Activated T-cell treated with anti-CD3 and anti-CD28 coated beads, Interleukin-2, amount 50 U/mL, for 72 hours (primary cell): Measurements from ENCODE around the gene WBP1L. TPM values are rescaled to one million over a fixed set of nuclear protein-coding genes. Genes with fewer than 3 reads are reported as not detected.
"Not testable (repeated sequence)": the region's sequence is repeated elsewhere in the genome, so short reads cannot be mapped to it uniquely, and the experiment has no call there.

Experiments used
- ATAC-seq, 2 donors: fragments of 150-1000 bp; cut with Tn5 transposase; replicated peaks in 1 of 2; 2 replicates each; pipeline ENCODE4 v1.10.0; 2021; ENCODE audit warnings: moderate library complexity in 2 of 2, mild to moderate bottlenecking in 1 of 2
- DNase-seq, 2 donors: peaks; one replicate each; pipeline ENCODE4 v3.0.0; 2021 to 2022; ENCODE audit warnings: mixed read lengths in 1 of 2
- H3K27ac Mint-ChIP-seq: one replicate; pipeline ENCODE4 v1.8.0; 2022; ENCODE audit warnings: mild to moderate bottlenecking, moderate library complexity, mixed read lengths
- H3K27me3 Mint-ChIP-seq: one replicate; pipeline ENCODE4 v1.8.0; 2022; ENCODE audit warnings: low read depth, mixed read lengths
- H3K36me3 Mint-ChIP-seq, 2 donors: one replicate each; pipeline ENCODE4 v1.8.0; 2022; ENCODE audit warnings: mixed read lengths in 2 of 2, mild to moderate bottlenecking in 1 of 2; ENCODE audit not compliant: insufficient read depth in 2 of 2
- H3K4me1 Mint-ChIP-seq: one replicate; pipeline ENCODE4 v1.8.0; 2022; ENCODE audit warnings: low read depth, mixed read lengths
- H3K4me3 Mint-ChIP-seq, 2 donors: one replicate each; pipeline ENCODE4 v1.8.0; 2022; ENCODE audit warnings: mild to moderate bottlenecking in 2 of 2, mixed read lengths in 2 of 2, moderate library complexity in 2 of 2
- H3K9me3 Mint-ChIP-seq, 2 donors: one replicate each; pipeline ENCODE4 v1.8.0; 2022; ENCODE audit warnings: mixed read lengths in 2 of 2
- total RNA-seq, 2 donors: library from RNA; stranded (reverse); gene quantifications; one replicate each; pipeline ENCODE4 v1.2.3, GENCODE V29; 2022

WBP1L gene
- total RNA-seq, 2 donors from 2014 or later: 19.6 to 20.1 TPM

GRCh38 chr10:102729029-102730026, 14.4 kb upstream of the WBP1L start:
- Mint-ChIP-seq H3K36me3 (peaks cover 3 to 19% of the 10 kb centered on the region in 2 donors), H3K27ac (no peak overlapping the region)

DNA sequence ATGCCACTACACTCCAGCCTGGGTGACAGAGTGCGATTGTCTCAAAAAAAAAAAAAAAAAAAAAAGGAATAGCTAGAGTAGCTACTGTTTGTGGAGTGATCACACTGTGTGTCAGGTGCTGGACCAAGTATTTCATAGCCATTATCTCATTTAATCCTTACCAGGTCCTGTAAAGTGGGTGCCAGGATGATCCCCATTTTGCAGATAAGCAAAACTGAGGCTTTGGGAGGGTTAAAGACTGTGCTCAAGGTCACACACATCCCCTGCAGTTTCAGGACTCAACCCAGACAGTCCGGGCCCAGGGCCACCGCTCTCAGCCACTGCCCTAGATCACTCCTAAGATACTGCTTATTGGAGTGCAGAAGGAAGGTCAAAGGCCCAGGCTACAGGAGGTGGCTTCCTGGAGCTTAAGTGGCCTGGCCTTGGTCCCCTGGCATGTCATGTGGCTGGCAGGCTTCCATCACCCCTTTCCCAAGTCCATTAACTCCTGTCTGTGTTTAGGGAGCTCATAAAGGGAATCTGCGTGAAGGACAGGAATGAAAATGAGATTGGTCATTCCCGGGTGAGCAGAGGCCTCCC, 12.4 kb upstream of the WBP1L start:
- no peaks in the 10 kb centered on the region for H3K27me3 Mint-ChIP-seq
- no peak for DNase-seq
- peaks cover 9% of the 10 kb centered on the region for H3K4me1 Mint-ChIP-seq
- peaks cover 1 to 14% of the 10 kb centered on the region in 2 donors for H3K36me3 Mint-ChIP-seq
- no peak for ATAC-seq
- H3K27ac Mint-ChIP-seq: no peak overlapping the region
- no peaks in the 10 kb centered on the region for H3K9me3 Mint-ChIP-seq
- no peak overlapping the region for H3K4me3 Mint-ChIP-seq

More at GRCh38 chr10:102729029-102730026, 14.4 kb upstream of the WBP1L start:
- Mint-ChIP-seq H3K27me3 (no peaks in the 10 kb centered on the region), H3K4me1 (peaks cover 12% of the 10 kb centered on the region), H3K9me3 (peaks cover 0 to under 1% of the 10 kb centered on the region in 2 donors), H3K4me3 (no peak overlapping the region)
- peak; percentile 61 to 70 for DNase-seq
- peak; percentile 81 to 88 for ATAC-seq

DNA sequence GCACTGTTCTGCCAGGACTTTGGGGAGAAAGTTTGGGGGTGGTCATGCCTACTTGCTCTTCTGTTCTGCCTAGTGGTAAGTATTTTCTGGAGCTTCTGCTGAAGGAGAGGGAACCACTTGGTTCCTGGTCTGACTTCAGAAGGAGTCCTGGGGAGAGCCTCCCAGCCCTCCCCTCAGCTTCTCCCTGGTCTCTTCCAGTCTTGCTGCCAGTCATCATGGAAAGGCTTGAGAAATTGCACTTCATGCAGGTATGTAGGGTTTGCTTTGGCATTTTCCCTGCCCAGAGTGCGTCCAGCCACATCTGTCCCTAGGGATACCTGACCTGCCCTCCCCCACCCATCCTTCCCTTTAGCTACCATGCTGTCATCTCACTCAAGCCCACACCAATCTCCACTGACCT, 11.1 kb upstream of the WBP1L start:
- peaks cover 6% of the 10 kb centered on the region for H3K4me1 Mint-ChIP-seq
- ATAC-seq (no peak), DNase-seq (no peak)
- H3K36me3 Mint-ChIP-seq: peaks cover 1 to 14% of the 10 kb centered on the region in 2 donors
- H3K4me3 Mint-ChIP-seq: no peak overlapping the region
- H3K27ac Mint-ChIP-seq: no peak overlapping the region
- no peaks in the 10 kb centered on the region for H3K27me3 Mint-ChIP-seq
- no peaks in the 10 kb centered on the region for H3K9me3 Mint-ChIP-seq

GRCh38 chr10:102735065-102735562, 8.6 kb upstream of the WBP1L start:
- Mint-ChIP-seq H3K36me3 (peaks cover 0 to 11% of the 10 kb centered on the region in 2 donors), H3K4me3 (no peak overlapping the region), H3K4me1 (no peaks in the 10 kb centered on the region), H3K27me3 (no peaks in the 10 kb centered on the region), H3K9me3 (no peaks in the 10 kb centered on the region), H3K27ac (peak overlapping the region; percentile 35)
- DNase-seq: no peak
- ATAC-seq: no peak

DNA sequence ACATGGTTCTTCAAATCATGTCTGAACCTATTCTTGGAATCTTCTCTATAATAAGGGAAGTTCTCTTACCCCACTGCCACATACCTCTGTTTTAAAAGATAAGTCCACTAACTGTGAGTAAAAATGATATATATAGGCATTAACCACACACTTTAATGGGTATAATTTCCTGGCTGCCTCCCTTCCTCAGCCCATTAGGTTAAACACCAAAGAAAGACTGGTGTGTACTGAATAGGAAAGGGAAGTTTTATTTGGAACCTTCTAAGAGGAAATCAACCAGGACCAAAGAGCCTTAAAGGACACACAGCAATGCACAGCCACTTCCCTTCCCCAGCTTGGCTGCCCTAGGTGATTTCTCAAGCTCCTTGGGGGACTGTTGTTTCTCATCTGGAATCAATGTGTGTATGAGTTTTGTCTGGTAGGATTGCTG, 5.0 kb upstream of the WBP1L start:
- Mint-ChIP-seq H3K27me3 (no peaks in the 10 kb centered on the region), H3K9me3 (peaks cover 5 to 6% of the 10 kb centered on the region in 2 donors), H3K4me1 (peaks cover 11% of the 10 kb centered on the region), H3K4me3 (no peak overlapping the region), H3K36me3 (peaks cover 2 to 3% of the 10 kb centered on the region in 2 donors), H3K27ac (no peak overlapping the region)
- ATAC-seq (no peak), DNase-seq (no peak)

- peaks cover 5 to 6% of the 10 kb centered on the region in 2 donors for H3K9me3 Mint-ChIP-seq
- no peak overlapping the region for H3K27ac Mint-ChIP-seq
- no peaks in the 10 kb centered on the region for H3K27me3 Mint-ChIP-seq
- ATAC-seq (no peak), DNase-seq (no peak)
- peaks cover 22% of the 10 kb centered on the region for H3K4me1 Mint-ChIP-seq
- peaks cover 4 to 6% of the 10 kb centered on the region in 2 donors for H3K36me3 Mint-ChIP-seq
- no peak overlapping the region for H3K4me3 Mint-ChIP-seq
Measured at GRCh38 chr10:102740229-102740628, 3.5 kb upstream of the WBP1L start.

- Mint-ChIP-seq H3K27me3 (no peaks in the 10 kb centered on the region), H3K4me1 (peaks cover 36% of the 10 kb centered on the region), H3K4me3 (no peak overlapping the region), H3K27ac (no peak overlapping the region), H3K36me3 (peaks cover 4 to 6% of the 10 kb centered on the region in 2 donors), H3K9me3 (peaks cover 5 to 6% of the 10 kb centered on the region in 2 donors)
- DNase-seq (no peak), ATAC-seq (no peak)
Measured at GRCh38 chr10:102741726-102742237, 2.0 kb upstream of the WBP1L start.

DNA sequence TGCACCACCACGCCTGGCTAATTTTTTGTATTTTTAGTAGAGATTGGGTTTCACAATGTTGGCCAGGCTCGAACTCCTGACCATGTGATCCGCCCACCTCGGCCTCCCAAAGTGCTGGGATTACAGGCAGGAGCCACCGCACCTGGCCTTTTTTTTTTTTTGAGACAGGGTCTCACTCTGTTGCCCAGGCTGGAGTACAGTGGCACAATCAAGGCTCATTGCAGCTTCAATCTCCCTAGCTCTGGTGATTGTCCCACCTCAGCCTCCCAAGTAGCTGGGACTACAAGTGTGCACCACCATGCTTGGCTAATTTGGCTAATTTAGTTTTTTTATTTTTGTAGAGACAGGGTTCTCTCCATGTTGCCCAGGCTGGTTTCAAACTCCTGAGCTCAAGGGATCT, 1.4 kb upstream of the WBP1L start:
- Mint-ChIP-seq H3K27ac (peak overlapping the region; percentile 32), H3K4me1 (peaks cover 40% of the 10 kb centered on the region)
- not testable (repeated sequence) for ATAC-seq, DNase-seq, H3K36me3 Mint-ChIP-seq, H3K9me3 Mint-ChIP-seq, H3K4me3 Mint-ChIP-seq, H3K27me3 Mint-ChIP-seq

DNA sequence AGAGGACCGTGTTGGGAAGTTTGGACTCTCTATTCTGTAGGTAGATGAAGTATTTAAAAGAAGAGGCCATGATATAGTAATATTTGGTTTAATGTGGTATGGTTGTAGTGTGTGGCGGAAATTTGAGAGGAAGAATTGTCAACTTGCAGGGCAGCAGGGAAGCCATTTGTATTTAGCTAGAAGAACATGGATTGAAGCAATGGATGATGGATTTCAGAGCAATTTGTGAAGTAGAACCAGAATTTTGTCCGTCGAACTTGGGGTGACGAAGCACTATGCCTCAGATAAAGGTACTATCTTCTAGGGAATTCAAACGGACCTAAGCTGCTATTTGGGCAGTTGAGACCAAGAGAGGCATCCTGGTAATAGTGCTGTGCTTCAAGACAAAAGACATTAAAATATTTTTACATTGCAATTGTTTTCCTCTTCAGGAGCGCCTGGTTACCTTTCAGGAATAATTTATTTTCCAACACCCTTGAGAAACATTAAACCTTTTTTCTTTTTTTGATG, 615 bp upstream of the WBP1L start:
- peaks cover 4 to 6% of the 10 kb centered on the region in 2 donors for H3K36me3 Mint-ChIP-seq
- DNase-seq: no peak
- peaks cover 5 to 6% of the 10 kb centered on the region in 2 donors for H3K9me3 Mint-ChIP-seq
- H3K27ac Mint-ChIP-seq: peak overlapping the region; percentile 79
- peak in 1 of 2 donors; percentile 2 for ATAC-seq
- H3K27me3 Mint-ChIP-seq: no peaks in the 10 kb centered on the region
- H3K4me3 Mint-ChIP-seq: peak overlapping the region; percentile 95 to 100
- H3K4me1 Mint-ChIP-seq: peaks cover 44% of the 10 kb centered on the region

DNA sequence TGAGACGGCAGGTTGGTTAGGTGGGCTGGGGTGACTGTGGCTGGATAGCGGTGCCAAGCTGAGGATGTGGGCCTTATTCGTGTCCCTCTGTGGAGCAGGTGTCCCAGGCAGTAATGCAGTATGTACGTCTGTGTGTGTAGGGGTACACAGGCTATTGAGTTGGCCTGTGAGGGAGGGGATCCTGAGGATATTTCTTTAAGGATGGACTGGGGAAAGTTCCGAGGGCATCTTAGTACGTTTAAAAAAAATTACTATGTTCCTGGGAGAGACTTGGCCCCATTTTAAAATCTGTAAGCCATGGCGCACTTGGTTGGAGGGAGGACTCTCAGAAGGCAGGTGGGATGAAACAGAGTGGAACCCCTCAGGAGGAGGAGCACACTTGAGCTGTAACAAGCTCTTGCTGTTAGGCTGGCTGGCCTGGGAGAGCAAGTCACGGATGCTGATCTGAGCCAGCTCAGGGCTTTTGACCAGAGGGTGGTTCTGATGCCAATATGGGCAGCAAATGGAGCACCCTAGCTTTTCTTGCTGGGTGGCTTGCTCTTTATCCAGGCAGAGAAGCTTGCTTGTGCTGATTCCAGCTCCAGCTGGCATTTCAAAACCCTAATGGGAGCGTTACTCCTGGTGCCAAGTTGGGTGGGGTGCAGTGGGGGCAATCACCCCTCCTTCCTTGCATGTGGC, 765 bp downstream of the WBP1L start:
- H3K4me1 Mint-ChIP-seq: peaks cover 52% of the 10 kb centered on the region
- peak overlapping the region; percentile 79 for H3K27ac Mint-ChIP-seq

DNA sequence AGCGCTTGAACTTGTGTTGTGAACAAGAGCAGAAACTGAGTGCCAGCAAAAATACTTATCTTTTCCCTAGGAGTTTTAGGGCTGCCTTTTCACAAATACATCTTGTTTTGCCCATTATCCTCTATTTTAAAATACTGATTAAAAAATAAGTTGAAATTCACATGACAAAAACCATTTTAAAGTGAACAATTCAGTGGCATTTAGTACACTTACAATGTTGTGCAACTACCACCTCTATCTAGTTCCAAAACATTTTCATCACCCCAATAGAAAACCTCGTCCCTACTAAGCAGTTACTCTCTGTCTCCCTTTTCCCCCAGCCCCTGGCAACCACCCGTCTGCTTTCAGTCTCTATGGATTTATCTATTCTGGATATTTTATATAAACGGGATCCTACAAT, 1.4 kb downstream of the WBP1L start:
- no peak for ATAC-seq
- DNase-seq: no peak
- peaks cover 52% of the 10 kb centered on the region for H3K4me1 Mint-ChIP-seq
- H3K27ac Mint-ChIP-seq: peak overlapping the region; percentile 70
- H3K9me3 Mint-ChIP-seq: peaks cover 5 to 6% of the 10 kb centered on the region in 2 donors
- H3K36me3 Mint-ChIP-seq: peaks cover 4 to 8% of the 10 kb centered on the region in 2 donors
- no peaks in the 10 kb centered on the region for H3K27me3 Mint-ChIP-seq
- H3K4me3 Mint-ChIP-seq: peak overlapping the region; percentile 95 to 100

More for the DNA sequence above, 765 bp downstream of the WBP1L start:
- peaks cover 4 to 8% of the 10 kb centered on the region in 2 donors for H3K36me3 Mint-ChIP-seq
- DNase-seq (peak in 1 of 2 donors; percentile 12), ATAC-seq (peak; percentile 8 to 14)
- peak overlapping the region; percentile 95 to 100 for H3K4me3 Mint-ChIP-seq
- peaks cover 5 to 6% of the 10 kb centered on the region in 2 donors for H3K9me3 Mint-ChIP-seq
- H3K27me3 Mint-ChIP-seq: no peaks in the 10 kb centered on the region

- ATAC-seq (peak in 1 of 2 donors; percentile 9), DNase-seq (no peak)
- H3K27ac Mint-ChIP-seq: peak overlapping the region; percentile 2
- no peaks in the 10 kb centered on the region for H3K27me3 Mint-ChIP-seq
- H3K4me3 Mint-ChIP-seq: no peak overlapping the region
- H3K36me3 Mint-ChIP-seq: peaks cover 1 to 2% of the 10 kb centered on the region in 2 donors
- peaks cover 43% of the 10 kb centered on the region for H3K4me1 Mint-ChIP-seq
- no peaks in the 10 kb centered on the region for H3K9me3 Mint-ChIP-seq
Measured at GRCh38 chr10:102752266-102752930, 8.7 kb downstream of the WBP1L start.
